Tibial nerve (tissue), 4 donors: ENCODE measurements around the gene BSCL2. TPM values are rescaled to one million over a fixed set of nuclear protein-coding genes. Genes with fewer than 3 reads are reported as not detected.
"Not testable (repeated sequence)": the region's sequence is repeated elsewhere in the genome, so short reads cannot be mapped to it uniquely, and the experiment has no call there.

Experiments
- DNase-seq, 2 donors: peaks; one replicate each; pipeline ENCODE4 v3.0.0-alpha.2; 2019; ENCODE audit warnings: low spot score in 2 of 2
- H3K27ac ChIP-seq, 4 donors: fragments of 200-600 bp; sonication (generic) in 3 of 4; one replicate each; pipeline ENCODE4 v1.5.1; 2017 to 2019; ENCODE audit warnings: mild to moderate bottlenecking in 1 of 4
- H3K27me3 ChIP-seq, 2 donors: fragments of 200-600 bp; sonication (generic) in 1 of 2; one replicate each; pipeline versions ENCODE4 v1.5.1 to v1.6.0; 2017 to 2019
- H3K36me3 ChIP-seq, 3 donors: fragments of 200-600 bp; sonication (generic); one replicate each; pipeline ENCODE4 v1.5.1; 2018 to 2019
- H3K4me1 ChIP-seq, 4 donors: fragments of 200-600 bp; sonication (generic) in 3 of 4; one replicate each; pipeline ENCODE4 v1.5.1; 2017 to 2019
- H3K4me3 ChIP-seq, 4 donors: fragments of 200-600 bp; sonication (generic) in 3 of 4; one replicate each; pipeline ENCODE4 v1.5.1; 2017 to 2019; ENCODE audit warnings: mild to moderate bottlenecking in 1 of 4, moderate library complexity in 1 of 4
- H3K9me3 ChIP-seq, 4 donors: fragments of 200-600 bp; sonication (generic) in 3 of 4; one replicate each; pipeline ENCODE4 v1.5.1; 2017 to 2019
- EP300 ChIP-seq, 2 donors: sonication (generic); formaldehyde crosslinking; IDR thresholded peaks; one replicate each; pipeline ENCODE4 v1.6.1; 2017; ENCODE audit warnings: antibody characterized with exemption in 2 of 2, mild to moderate bottlenecking in 1 of 2
- POLR2A ChIP-seq, 2 donors: fragments of 450-650 bp; IDR thresholded peaks; one replicate each; pipeline ENCODE4 v1.6.1; 2017; ENCODE audit warnings: antibody characterized with exemption in 2 of 2, mild to moderate bottlenecking in 2 of 2, moderate library complexity in 2 of 2
- WGBS, 2 donors: methylation state at CpG; one replicate each; pipeline ENCODE4 v1.1.5; 2018; 5-methylcytosine and 5-hydroxymethylcytosine counted together
- total RNA-seq, 4 donors: library from RNA; depleted of rRNA; stranded (reverse); fragments of >200 nt; gene quantifications; one replicate each; pipeline ENCODE4 v1.1.0, GENCODE V29; 2016
- TF ChIP-seq, protein P1 (sequence below), 5 experiments: fragments of 200-600 bp in 3 of 5; fragments of 450-650 bp in 2 of 5; sonication (generic) in 3 of 5; IDR thresholded peaks; one replicate each; pipeline ENCODE4 v1.5.1; 2016 to 2019; ENCODE audit warnings: antibody characterized with exemption in 5 of 5, mild to moderate bottlenecking in 3 of 5, moderate library complexity in 2 of 5

The BSCL2 gene
- total RNA-seq, 4 donors from 2014 or later = 58.8 to 149 (median 93.2) TPM

DNA sequence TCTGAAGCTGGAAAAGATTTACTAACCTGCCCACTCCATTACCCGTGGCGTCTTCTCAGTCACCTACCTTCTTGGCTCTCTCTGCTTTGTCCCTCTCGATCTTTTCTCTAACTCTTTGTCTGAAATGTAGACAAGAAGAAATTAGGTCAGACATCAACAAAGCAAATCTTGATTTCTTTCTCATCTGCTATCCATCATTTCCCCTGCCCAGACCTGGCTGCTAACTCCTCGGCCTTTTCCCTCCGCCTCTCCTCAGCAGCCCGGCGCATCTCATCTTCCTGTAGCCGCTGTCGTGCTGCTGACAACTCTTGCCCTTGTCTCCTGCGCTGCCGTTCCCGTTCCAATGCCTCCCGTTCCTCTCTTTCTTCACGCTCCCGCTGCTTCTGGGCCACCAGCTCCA lies 29.5 kb downstream of the BSCL2 start:
- Histone ChIP-seq H3K36me3 (peaks cover 0 to 48% (median 0%) of the 10 kb centered on the region in 3 donors), H3K27ac (peak overlapping the region in 1 of 4 donors; percentile 91), H3K4me1 (peaks cover 0 to 66% (median 22%) of the 10 kb centered on the region in 4 donors), H3K27me3 (no peaks in the 10 kb centered on the region), H3K9me3 (no peaks in the 10 kb centered on the region), H3K4me3 (peak overlapping the region in 2 of 4 donors; percentile 91 to 95)
- no peak for TF ChIP-seq EP300 (IDR thresholded peaks at IDR 0.05)
- TF ChIP-seq POLR2A (IDR thresholded peaks at IDR 0.05) = no peak
- TF ChIP-seq, protein P1, sequence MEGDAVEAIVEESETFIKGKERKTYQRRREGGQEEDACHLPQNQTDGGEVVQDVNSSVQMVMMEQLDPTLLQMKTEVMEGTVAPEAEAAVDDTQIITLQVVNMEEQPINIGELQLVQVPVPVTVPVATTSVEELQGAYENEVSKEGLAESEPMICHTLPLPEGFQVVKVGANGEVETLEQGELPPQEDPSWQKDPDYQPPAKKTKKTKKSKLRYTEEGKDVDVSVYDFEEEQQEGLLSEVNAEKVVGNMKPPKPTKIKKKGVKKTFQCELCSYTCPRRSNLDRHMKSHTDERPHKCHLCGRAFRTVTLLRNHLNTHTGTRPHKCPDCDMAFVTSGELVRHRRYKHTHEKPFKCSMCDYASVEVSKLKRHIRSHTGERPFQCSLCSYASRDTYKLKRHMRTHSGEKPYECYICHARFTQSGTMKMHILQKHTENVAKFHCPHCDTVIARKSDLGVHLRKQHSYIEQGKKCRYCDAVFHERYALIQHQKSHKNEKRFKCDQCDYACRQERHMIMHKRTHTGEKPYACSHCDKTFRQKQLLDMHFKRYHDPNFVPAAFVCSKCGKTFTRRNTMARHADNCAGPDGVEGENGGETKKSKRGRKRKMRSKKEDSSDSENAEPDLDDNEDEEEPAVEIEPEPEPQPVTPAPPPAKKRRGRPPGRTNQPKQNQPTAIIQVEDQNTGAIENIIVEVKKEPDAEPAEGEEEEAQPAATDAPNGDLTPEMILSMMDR (IDR thresholded peaks at IDR 0.05) = no peak
- 75 to 81% methylated on average over 15 of the region's 15 CpGs for WGBS, 2 donors
- no peak for DNase-seq

DNA sequence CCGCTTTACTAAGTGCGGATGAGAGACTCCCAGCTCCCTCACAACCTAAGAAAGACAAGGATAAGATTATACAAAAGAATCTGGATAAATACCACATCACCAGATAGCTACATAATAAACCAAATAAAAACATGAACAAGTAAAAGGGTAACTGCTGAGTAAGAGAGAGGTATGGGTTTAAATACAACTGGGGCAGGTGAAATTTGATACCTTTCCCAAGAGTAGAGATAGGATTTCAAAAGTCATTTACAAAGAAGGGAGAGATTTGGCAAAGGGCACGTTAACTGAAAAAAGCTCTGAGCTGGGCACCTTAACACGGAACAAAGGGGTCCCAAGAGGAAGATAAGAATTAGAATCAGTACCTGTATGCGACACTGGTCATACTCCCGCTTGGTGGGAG lies 30.1 kb downstream of the BSCL2 start:
- 78 to 81% methylated on average over 6 of the region's 6 CpGs for WGBS, 2 donors
- Histone ChIP-seq H3K4me1 (peaks cover 0 to 71% (median 26%) of the 10 kb centered on the region in 4 donors), H3K27ac (peak overlapping the region in 1 of 4 donors; percentile 91), H3K4me3 (no peak overlapping the region), H3K27me3 (no peaks in the 10 kb centered on the region), H3K9me3 (no peaks in the 10 kb centered on the region), H3K36me3 (peaks cover 0 to 48% (median 0%) of the 10 kb centered on the region in 3 donors)
- TF ChIP-seq EP300 (IDR thresholded peaks at IDR 0.05) = no peak
- TF ChIP-seq POLR2A (IDR thresholded peaks at IDR 0.05) = no peak
- TF ChIP-seq, protein P1 (IDR thresholded peaks at IDR 0.05) = no peak
- no peak for DNase-seq

DNA sequence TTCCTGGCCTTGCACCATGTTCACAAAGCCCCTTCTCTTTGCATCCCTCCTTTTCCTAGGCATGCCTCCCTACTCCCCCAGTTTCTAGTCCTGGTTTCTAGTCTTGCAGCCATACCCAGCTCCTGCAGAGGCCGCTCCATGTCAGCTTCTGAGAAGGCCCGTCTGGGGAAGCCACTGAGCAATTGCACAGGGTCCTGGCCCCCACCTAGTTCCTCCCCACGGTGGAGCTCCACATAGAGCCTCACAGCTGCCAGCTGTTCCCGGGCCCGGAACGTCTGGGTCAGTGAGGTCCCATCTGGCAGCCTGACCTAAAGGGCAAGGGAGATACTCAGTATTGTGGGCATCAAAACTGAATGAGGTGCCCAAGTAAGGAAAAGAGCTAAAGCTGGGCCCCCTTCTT lies 30.5 kb downstream of the BSCL2 start:
- 28 to 49% methylated on average over 6 of the region's 6 CpGs for WGBS, 2 donors
- H3K4me1 ChIP-seq = peaks cover 0 to 72% (median 27%) of the 10 kb centered on the region in 4 donors

DNA sequence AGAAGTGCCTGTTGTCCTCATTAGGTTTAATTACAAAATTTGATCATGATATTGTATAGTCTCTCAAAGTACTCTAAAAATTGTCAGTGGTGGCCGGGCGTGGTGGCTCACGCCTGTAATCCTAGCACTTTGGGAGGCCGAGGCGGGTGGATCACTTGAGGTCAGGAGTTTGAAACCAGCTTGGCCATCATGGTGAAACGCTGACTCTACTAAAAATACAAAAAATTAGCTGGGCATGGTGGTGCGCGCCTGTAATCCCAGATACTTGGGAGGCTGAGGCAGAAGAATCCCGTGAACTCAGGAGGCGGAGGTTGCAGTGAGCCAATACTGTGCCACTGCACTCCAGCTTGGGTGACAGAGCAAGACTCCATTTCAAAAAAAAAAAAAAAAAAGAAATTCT lies 31.8 kb downstream of the BSCL2 start:
- not testable (repeated sequence) for H3K4me3 ChIP-seq, H3K27me3 ChIP-seq, H3K9me3 ChIP-seq, DNase-seq, H3K27ac ChIP-seq
- Histone ChIP-seq H3K36me3 (peaks cover 0 to 48% (median 0%) of the 10 kb centered on the region in 3 donors), H3K4me1 (peaks cover 0 to 65% (median 31%) of the 10 kb centered on the region in 4 donors)
- WGBS, 2 donors = 92 to 93% methylated on average over 10 of the region's 10 CpGs

More for the DNA sequence above, 30.5 kb downstream of the BSCL2 start:
- Histone ChIP-seq H3K9me3 (no peaks in the 10 kb centered on the region), H3K4me3 (no peak overlapping the region), H3K36me3 (peaks cover 0 to 48% (median 0%) of the 10 kb centered on the region in 3 donors), H3K27me3 (no peaks in the 10 kb centered on the region), H3K27ac (no peak overlapping the region)
- no peak for DNase-seq
- TF ChIP-seq POLR2A (IDR thresholded peaks at IDR 0.05) = no peak
- TF ChIP-seq EP300 (IDR thresholded peaks at IDR 0.05) = no peak
- TF ChIP-seq, protein P1 (IDR thresholded peaks at IDR 0.05) = no peak

DNA sequence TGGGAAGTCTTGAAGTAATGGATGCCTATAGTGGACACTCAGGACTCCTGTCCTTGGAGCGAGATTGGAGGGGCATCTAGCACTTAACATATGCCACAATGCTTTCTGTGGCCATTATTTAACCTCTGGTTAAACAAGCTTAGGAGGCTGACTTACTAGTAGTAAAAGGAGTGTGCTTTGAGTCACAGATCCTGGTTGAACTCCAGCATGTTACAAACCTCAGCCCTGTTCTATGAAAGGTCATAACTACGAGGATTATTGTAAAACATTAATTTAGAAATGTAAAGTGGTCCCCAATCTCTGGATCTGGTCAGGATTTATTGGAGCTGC lies 34.1 kb downstream of the BSCL2 start:
- Histone ChIP-seq H3K4me1 (peaks cover 0 to 67% (median 27%) of the 10 kb centered on the region in 4 donors), H3K36me3 (peaks cover 0 to 48% (median 0%) of the 10 kb centered on the region in 3 donors), H3K27me3 (no peaks in the 10 kb centered on the region), H3K27ac (peak overlapping the region in 2 of 4 donors; percentile 90 to 93), H3K9me3 (no peaks in the 10 kb centered on the region), H3K4me3 (peak overlapping the region in 1 of 4 donors; percentile 28)
- 76% methylated on average over 2 of the region's 2 CpGs for WGBS, 2 donors
- TF ChIP-seq EP300 (IDR thresholded peaks at IDR 0.05) (no peak), POLR2A (IDR thresholded peaks at IDR 0.05) (no peak)
- TF ChIP-seq, protein P1 (IDR thresholded peaks at IDR 0.05) = no peak
- no peak for DNase-seq
